HG02571 (cell line): ENCODE results near the gene MBNL2.

Experiments used
- ATAC-seq: cut with Tn5 transposase; IDR thresholded peaks from one replicate; pipeline ENCODE4 v1.9.1; 2021; ENCODE audit warnings: mild to moderate bottlenecking, moderate library complexity; ENCODE audit not compliant: unreplicated experiment

Gene MBNL2

GRCh38 chr13:97434397-97435201 is 212.5 kb downstream of the MBNL2 start:
- ATAC-seq, result no peak

- ATAC-seq, result no peak
These were observed 213.2 kb downstream of the MBNL2 start for GRCh38 chr13:97435323-97435722.

DNA sequence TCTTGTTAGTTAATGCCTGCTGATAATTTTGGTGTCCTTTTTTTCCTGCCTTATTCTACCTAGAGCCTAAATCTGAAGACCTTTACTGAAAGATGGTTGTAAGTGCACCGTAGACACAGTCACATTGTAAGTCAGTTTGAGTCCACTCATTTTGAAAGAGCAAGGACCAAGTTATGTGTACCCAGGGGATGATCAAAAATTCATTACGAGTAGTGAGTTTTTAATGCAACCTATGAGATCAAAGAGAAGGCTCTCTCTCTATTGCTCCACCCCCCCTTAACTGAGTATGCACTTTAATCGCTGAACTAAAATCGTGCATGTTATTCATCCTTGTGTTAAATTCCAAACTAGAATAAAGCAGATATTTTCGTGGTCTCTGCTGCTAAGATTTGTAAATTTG is 213.7 kb downstream of the MBNL2 start:
- no peak for ATAC-seq

GRCh38 chr13:97436845-97437244 is 214.7 kb downstream of the MBNL2 start:
- ATAC-seq, result no peak

- no peak for ATAC-seq
These were observed 215.6 kb downstream of the MBNL2 start for GRCh38 chr13:97437729-97438128.

DNA sequence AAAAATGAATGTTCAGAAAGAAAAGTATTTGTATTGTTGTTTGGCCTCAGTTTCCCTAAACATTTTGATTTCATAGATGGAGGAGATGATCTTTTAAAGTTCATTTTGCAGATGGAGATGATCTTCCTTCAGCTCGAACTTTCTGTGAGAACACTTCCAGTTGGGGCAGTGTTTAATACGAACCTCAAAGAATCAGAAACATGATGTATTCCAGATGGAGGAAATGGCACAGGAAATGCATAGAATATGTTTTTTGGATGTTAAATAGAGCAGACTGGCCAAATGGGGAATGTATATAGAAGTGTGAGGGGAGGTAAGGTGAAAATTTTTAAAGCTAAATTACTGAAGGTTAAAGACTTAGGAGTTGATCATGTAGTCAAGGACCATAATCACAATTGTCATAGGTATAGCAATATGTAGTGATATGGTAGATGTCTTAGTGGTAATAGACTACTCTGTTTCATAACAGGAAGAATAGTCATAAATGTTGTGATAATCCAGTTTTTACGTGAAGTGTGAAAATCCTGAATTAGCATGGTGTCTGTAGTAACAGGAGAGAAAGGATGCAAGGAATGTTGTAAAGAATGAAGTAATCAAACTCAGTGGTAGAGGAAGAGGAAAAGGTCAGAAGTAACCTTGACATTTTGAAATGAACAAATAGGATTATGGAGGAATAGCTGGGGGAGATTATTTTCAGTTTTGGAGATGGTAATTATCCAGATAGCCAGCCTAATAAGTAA is 216.9 kb downstream of the MBNL2 start:
- ATAC-seq, result no peak

GRCh38 chr13:97440598-97441170 is 218.6 kb downstream of the MBNL2 start:
- no peak for ATAC-seq

DNA sequence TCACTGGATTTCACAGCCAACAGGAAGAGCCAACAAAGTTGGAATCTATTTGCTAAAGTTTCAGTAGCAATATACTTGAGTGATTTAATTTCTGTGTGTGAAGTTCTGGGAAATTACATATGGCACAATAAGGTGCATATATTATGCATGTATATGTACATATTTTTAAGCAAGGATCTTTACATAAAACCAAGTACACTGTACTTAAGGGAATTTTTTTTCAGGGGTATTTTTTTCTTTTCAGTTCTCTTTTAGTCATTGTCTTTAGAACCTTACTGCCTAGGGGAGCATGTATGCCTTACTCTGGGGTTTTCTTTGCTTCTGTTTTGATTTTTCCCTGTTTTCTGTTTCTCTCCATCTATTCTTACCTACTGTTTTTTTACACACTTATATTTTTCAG is 219.2 kb downstream of the MBNL2 start:
- peak; percentile 63 for ATAC-seq
